ENCODE measurements around the gene PKNOX2. TPM values are rescaled to one million over a fixed set of nuclear protein-coding genes. Genes with fewer than 3 reads are reported as not detected.
A peak's percentile ranks its signal among the peaks of the same experiment; 100 is the strongest.

The PKNOX2 gene
- total RNA-seq, 1 donor from 2014 or later, result 6.8 TPM

DNA sequence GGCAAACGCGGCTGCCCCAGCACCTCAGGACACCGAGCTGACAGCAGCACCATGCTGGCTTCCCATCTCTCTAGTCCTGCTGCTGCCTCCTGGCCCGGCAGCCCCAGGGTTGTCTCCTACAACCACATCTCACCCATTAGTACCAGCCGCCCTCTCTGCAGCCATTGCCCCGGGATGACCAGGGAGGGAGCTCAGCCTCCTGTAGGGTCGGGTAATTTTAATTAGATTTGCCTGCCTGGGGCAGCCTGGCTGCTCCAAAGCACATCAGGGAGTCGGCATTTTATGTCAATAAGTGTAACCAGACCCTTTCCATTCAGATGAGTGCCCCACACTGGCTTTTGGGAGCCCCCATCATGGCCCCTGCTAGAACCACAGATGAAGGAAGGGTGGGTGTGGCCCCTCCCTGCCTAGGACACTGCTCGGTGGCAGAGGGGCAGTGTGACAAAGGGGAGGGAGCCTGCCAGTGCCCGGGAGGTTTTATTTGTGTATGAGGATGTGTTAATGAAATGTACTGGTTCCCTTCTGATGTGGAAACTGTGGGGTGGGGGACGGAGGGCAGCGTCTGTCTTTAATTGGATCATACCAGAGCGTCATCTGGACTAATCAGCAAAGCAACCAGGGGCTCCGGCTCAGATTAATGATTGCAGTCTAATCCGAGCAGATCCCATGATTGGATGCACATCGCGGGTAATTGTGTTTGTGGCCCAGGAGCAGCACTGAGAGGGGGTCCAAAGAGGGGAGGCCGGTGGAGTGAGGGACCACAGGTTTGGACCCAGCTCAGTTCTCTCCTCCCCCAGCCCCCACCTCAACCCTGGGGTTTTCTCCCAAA, 206.2 kb downstream of the PKNOX2 start:
- Histone ChIP-seq H3K9ac (ENCODE audit: low read depth in 1 of 3, low read length in 3 of 3) (no peak overlapping the region), H3K9me3 (ENCODE audit: control insufficient read depth in 3 of 3, low read length in 3 of 3) (no peaks in the 10 kb centered on the region), H3K4me3 (ENCODE audit: low read length in 3 of 3) (no peak overlapping the region), H3K36me3 (ENCODE audit: control insufficient read depth in 3 of 3, insufficient read depth in 3 of 3, low read length in 3 of 3) (peaks cover 0 to 3% (median 2%) of the 10 kb centered on the region in 3 donors), H3K4me1 (ENCODE audit: control insufficient read depth in 3 of 3, insufficient read depth in 3 of 3, low read length in 3 of 3) (peaks cover 30 to 67% (median 46%) of the 10 kb centered on the region in 3 donors), H3K27ac (ENCODE audit: low read depth, low read length) (no peak overlapping the region), H3K27me3 (ENCODE audit: control insufficient read depth in 3 of 3, insufficient read depth in 3 of 3, low read length in 3 of 3) (no peaks in the 10 kb centered on the region)

DNA sequence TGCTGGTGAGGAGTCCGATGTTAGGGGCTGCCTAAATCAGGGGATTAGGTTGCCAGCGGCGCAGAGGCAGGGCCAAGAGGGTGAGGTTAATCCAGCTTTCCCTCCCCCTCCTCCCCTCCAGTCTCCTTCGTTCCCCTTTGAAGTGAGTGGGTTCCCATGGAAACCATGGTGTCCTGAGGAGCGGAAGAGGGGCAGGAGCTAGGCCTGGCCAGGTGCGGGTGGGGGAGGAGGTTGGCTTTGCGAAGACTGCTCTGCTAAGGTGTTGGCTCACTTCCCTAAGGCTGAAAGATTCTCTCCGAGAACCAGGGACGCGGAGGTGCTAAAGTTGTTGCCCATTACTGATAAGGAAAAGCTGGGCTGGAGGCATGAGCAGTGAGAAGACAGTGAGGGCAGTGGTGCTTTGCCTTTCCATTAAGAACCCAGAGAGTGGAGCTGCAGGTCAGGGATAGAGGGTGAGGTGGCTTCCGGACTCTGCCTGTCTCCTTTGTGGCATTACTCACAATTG, 206.9 kb downstream of the PKNOX2 start:
- Histone ChIP-seq H3K9me3 (ENCODE audit: control insufficient read depth in 3 of 3, low read length in 3 of 3) (no peaks in the 10 kb centered on the region), H3K27ac (ENCODE audit: low read depth, low read length) (no peak overlapping the region), H3K36me3 (ENCODE audit: control insufficient read depth in 3 of 3, insufficient read depth in 3 of 3, low read length in 3 of 3) (peaks cover 0 to 3% (median 2%) of the 10 kb centered on the region in 3 donors), H3K27me3 (ENCODE audit: control insufficient read depth in 3 of 3, insufficient read depth in 3 of 3, low read length in 3 of 3) (no peaks in the 10 kb centered on the region), H3K9ac (ENCODE audit: low read depth in 1 of 3, low read length in 3 of 3) (peak overlapping the region in 1 of 3 donors; percentile 1), H3K4me1 (ENCODE audit: control insufficient read depth in 3 of 3, insufficient read depth in 3 of 3, low read length in 3 of 3) (peaks cover 37 to 74% (median 52%) of the 10 kb centered on the region in 3 donors), H3K4me3 (ENCODE audit: low read length in 3 of 3) (no peak overlapping the region)

DNA sequence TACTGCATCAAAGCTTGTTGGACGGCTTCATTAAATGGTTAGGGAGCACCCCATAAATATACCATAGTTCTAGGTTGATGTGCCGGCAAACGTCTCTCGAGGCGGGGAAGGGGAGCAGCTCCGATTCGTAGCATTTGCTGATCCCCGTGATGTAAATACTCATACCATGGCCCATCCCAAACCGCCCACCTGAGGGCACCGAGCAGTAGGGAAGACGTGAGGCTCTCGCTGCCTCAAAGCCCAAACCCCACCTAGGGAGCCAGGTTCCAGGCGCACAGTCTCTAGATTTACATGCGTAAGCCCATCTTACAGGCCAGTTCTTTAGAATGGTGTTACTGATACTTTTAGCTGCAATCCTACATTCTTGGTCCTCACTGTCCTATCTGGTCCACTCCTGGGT, 207.5 kb downstream of the PKNOX2 start:
- no peak overlapping the region for H3K27ac ChIP-seq (ENCODE audit: low read depth, low read length)
- H3K4me3 ChIP-seq (ENCODE audit: low read length in 3 of 3), result no peak overlapping the region
- peaks cover 0 to 3% (median 2%) of the 10 kb centered on the region in 3 donors for H3K36me3 ChIP-seq (ENCODE audit: control insufficient read depth in 3 of 3, insufficient read depth in 3 of 3, low read length in 3 of 3)
- H3K9ac ChIP-seq (ENCODE audit: low read depth in 1 of 3, low read length in 3 of 3), result peak overlapping the region in 1 of 3 donors; percentile 41
- H3K9me3 ChIP-seq (ENCODE audit: control insufficient read depth in 3 of 3, low read length in 3 of 3), result no peaks in the 10 kb centered on the region
- H3K4me1 ChIP-seq (ENCODE audit: control insufficient read depth in 3 of 3, insufficient read depth in 3 of 3, low read length in 3 of 3), result peaks cover 43 to 80% (median 58%) of the 10 kb centered on the region in 3 donors
- H3K27me3 ChIP-seq (ENCODE audit: control insufficient read depth in 3 of 3, insufficient read depth in 3 of 3, low read length in 3 of 3), result no peaks in the 10 kb centered on the region

- H3K27me3 ChIP-seq (ENCODE audit: control insufficient read depth in 3 of 3, insufficient read depth in 3 of 3, low read length in 3 of 3), result no peaks in the 10 kb centered on the region
- peak overlapping the region in 1 of 3 donors; percentile 30 for H3K9ac ChIP-seq (ENCODE audit: low read depth in 1 of 3, low read length in 3 of 3)
- H3K4me3 ChIP-seq (ENCODE audit: low read length in 3 of 3), result no peak overlapping the region
- H3K4me1 ChIP-seq (ENCODE audit: control insufficient read depth in 3 of 3, insufficient read depth in 3 of 3, low read length in 3 of 3), result peaks cover 47 to 86% (median 66%) of the 10 kb centered on the region in 3 donors
- no peaks in the 10 kb centered on the region for H3K9me3 ChIP-seq (ENCODE audit: control insufficient read depth in 3 of 3, low read length in 3 of 3)
- H3K36me3 ChIP-seq (ENCODE audit: control insufficient read depth in 3 of 3, insufficient read depth in 3 of 3, low read length in 3 of 3), result peaks cover 0 to 2% (median 2%) of the 10 kb centered on the region in 3 donors
- H3K27ac ChIP-seq (ENCODE audit: low read depth, low read length), result peak overlapping the region; percentile 85
Measured at GRCh38 chr11:125372911-125373310, 208.4 kb downstream of the PKNOX2 start.

DNA sequence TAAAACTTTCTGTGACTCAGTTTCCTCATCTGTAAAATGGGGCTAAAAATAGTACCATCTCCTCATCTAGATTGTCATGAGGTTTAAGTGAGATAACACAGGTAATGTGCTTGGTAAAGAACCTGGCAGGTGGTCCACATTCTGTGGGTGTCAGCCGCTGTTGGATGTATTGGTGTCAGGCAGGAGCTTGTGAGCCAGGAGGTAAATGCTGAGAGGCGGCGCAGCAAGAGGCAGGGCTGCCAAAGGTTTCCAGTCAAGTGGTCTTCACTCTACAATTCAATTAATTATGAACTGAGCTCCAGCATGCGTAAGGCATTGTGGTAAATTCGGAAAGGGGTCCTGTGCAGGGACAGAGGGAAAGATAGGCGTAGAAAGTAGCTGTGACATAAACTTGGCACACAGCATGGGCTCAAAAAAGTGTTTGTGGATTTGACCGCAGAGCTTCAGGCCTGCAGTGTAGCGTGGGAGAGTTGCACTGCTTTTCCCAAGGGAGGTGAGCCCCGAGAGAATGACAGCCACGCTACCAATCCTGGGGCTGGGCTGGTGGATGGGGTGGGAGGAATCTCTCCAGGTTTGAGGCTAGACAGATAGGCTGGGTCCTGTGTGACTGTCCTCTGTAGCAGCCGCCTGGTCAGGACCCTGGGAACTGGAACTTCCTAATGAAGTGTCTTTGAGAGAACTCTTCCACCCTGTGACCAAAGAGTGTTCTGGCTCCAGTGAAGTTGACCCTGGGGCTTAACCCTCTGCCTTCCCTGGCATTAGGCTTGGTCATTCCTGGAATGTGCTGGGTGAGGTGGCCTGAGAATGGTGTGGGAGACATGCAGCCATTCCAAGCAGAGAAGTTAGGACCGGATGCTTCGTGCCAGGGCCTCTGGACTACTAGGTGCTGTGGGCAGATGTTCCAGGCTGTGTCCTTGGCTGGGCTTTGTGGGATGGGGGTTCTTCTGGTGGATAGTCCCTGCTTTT, 209.2 kb downstream of the PKNOX2 start:
- Histone ChIP-seq H3K9ac (ENCODE audit: low read depth in 1 of 3, low read length in 3 of 3) (peak overlapping the region in 2 of 3 donors; percentile 30 to 68), H3K27me3 (ENCODE audit: control insufficient read depth in 3 of 3, insufficient read depth in 3 of 3, low read length in 3 of 3) (no peaks in the 10 kb centered on the region), H3K9me3 (ENCODE audit: control insufficient read depth in 3 of 3, low read length in 3 of 3) (no peaks in the 10 kb centered on the region), H3K4me1 (ENCODE audit: control insufficient read depth in 3 of 3, insufficient read depth in 3 of 3, low read length in 3 of 3) (peaks cover 53 to 90% (median 74%) of the 10 kb centered on the region in 3 donors), H3K27ac (ENCODE audit: low read depth, low read length) (peak overlapping the region; percentile 85), H3K4me3 (ENCODE audit: low read length in 3 of 3) (peak overlapping the region in 1 of 3 donors; percentile 13), H3K36me3 (ENCODE audit: control insufficient read depth in 3 of 3, insufficient read depth in 3 of 3, low read length in 3 of 3) (peaks cover 0 to 2% (median 0%) of the 10 kb centered on the region in 3 donors)

GRCh38 chr11:125374398-125374797, 209.8 kb downstream of the PKNOX2 start:
- peaks cover 0 to 2% (median 0%) of the 10 kb centered on the region in 3 donors for H3K36me3 ChIP-seq (ENCODE audit: control insufficient read depth in 3 of 3, insufficient read depth in 3 of 3, low read length in 3 of 3)
- peak overlapping the region; percentile 85 for H3K27ac ChIP-seq (ENCODE audit: low read depth, low read length)
- H3K4me1 ChIP-seq (ENCODE audit: control insufficient read depth in 3 of 3, insufficient read depth in 3 of 3, low read length in 3 of 3), result peaks cover 53 to 84% (median 71%) of the 10 kb centered on the region in 3 donors
- H3K4me3 ChIP-seq (ENCODE audit: low read length in 3 of 3), result no peak overlapping the region
- H3K9me3 ChIP-seq (ENCODE audit: control insufficient read depth in 3 of 3, low read length in 3 of 3), result no peaks in the 10 kb centered on the region
- H3K9ac ChIP-seq (ENCODE audit: low read depth in 1 of 3, low read length in 3 of 3), result peak overlapping the region in 1 of 3 donors; percentile 68
- no peaks in the 10 kb centered on the region for H3K27me3 ChIP-seq (ENCODE audit: control insufficient read depth in 3 of 3, insufficient read depth in 3 of 3, low read length in 3 of 3)

DNA sequence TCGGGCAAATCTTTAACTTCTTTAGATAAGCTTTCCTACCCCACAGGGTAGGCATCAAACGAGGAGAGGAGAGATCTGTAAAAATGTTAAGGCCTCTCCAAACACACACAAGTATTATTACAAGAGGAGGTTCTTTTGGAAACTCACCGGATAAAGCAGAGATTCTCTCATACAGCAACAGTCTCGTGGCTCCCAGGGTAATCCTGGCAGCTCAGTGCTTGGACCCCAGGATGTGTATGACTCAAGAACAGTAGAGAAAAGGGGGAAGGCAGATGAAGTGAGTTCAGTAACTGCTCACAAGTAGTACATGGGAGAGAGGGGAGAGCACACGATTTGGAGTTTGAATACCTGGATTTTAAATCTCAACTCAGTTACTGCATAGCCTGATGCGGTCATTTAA, 210.6 kb downstream of the PKNOX2 start:
- H3K27ac ChIP-seq (ENCODE audit: low read depth, low read length), result peak overlapping the region; percentile 85
- peaks cover 53 to 76% (median 68%) of the 10 kb centered on the region in 3 donors for H3K4me1 ChIP-seq (ENCODE audit: control insufficient read depth in 3 of 3, insufficient read depth in 3 of 3, low read length in 3 of 3)

GRCh38 chr11:125376117-125376516, 211.6 kb downstream of the PKNOX2 start:
- Histone ChIP-seq H3K27me3 (ENCODE audit: control insufficient read depth in 3 of 3, insufficient read depth in 3 of 3, low read length in 3 of 3) (no peaks in the 10 kb centered on the region), H3K9ac (ENCODE audit: low read depth in 1 of 3, low read length in 3 of 3) (peak overlapping the region; percentile 47 to 65 (median 62)), H3K4me1 (ENCODE audit: control insufficient read depth in 3 of 3, insufficient read depth in 3 of 3, low read length in 3 of 3) (peaks cover 53 to 76% (median 71%) of the 10 kb centered on the region in 3 donors), H3K4me3 (ENCODE audit: low read length in 3 of 3) (peak overlapping the region; percentile 25 to 58 (median 49)), H3K36me3 (ENCODE audit: control insufficient read depth in 3 of 3, insufficient read depth in 3 of 3, low read length in 3 of 3) (no peaks in the 10 kb centered on the region), H3K9me3 (ENCODE audit: control insufficient read depth in 3 of 3, low read length in 3 of 3) (no peaks in the 10 kb centered on the region), H3K27ac (ENCODE audit: low read depth, low read length) (peak overlapping the region; percentile 85)

More for the DNA sequence above, 210.6 kb downstream of the PKNOX2 start:
- H3K27me3 ChIP-seq (ENCODE audit: control insufficient read depth in 3 of 3, insufficient read depth in 3 of 3, low read length in 3 of 3), result no peaks in the 10 kb centered on the region
- no peaks in the 10 kb centered on the region for H3K9me3 ChIP-seq (ENCODE audit: control insufficient read depth in 3 of 3, low read length in 3 of 3)
- H3K9ac ChIP-seq (ENCODE audit: low read depth in 1 of 3, low read length in 3 of 3), result no peak overlapping the region
- no peak overlapping the region for H3K4me3 ChIP-seq (ENCODE audit: low read length in 3 of 3)
- peaks cover 0 to 2% (median 0%) of the 10 kb centered on the region in 3 donors for H3K36me3 ChIP-seq (ENCODE audit: control insufficient read depth in 3 of 3, insufficient read depth in 3 of 3, low read length in 3 of 3)

DNA sequence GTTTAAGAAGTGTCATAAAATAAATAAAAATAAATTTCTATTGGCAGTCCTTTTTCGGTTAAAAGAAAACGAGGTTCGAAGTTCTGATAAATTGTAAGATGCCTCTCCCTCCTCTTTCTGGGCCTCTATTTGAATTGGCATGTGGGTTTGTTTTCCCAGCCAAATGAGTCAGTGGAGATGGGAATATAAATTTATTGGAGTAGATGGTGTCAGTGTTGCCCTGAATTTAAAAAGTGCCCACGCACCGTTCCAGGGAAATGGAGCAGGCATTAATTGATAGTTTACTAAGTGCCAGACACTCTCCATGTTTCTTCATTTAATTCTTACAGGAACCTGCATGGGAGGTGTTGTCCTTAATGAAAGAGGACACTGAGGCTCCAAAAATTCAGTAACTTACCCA, 212.3 kb downstream of the PKNOX2 start:
- Histone ChIP-seq H3K4me1 (ENCODE audit: control insufficient read depth in 3 of 3, insufficient read depth in 3 of 3, low read length in 3 of 3) (peaks cover 54 to 77% (median 74%) of the 10 kb centered on the region in 3 donors), H3K9me3 (ENCODE audit: control insufficient read depth in 3 of 3, low read length in 3 of 3) (no peaks in the 10 kb centered on the region), H3K9ac (ENCODE audit: low read depth in 1 of 3, low read length in 3 of 3) (peak overlapping the region in 1 of 3 donors; percentile 50), H3K36me3 (ENCODE audit: control insufficient read depth in 3 of 3, insufficient read depth in 3 of 3, low read length in 3 of 3) (no peaks in the 10 kb centered on the region), H3K27ac (ENCODE audit: low read depth, low read length) (peak overlapping the region; percentile 85), H3K27me3 (ENCODE audit: control insufficient read depth in 3 of 3, insufficient read depth in 3 of 3, low read length in 3 of 3) (no peaks in the 10 kb centered on the region), H3K4me3 (ENCODE audit: low read length in 3 of 3) (no peak overlapping the region)

Data from skeletal muscle tissue (tissue), 4 donors.